AG04449 (cell line): ENCODE data around the gene MNT.

ENCODE experiments used
- CTCF ChIA-PET: fragments of 350-600 bp; formaldehyde crosslinking; extraction: SDS; loops from one replicate; lab custom pipeline; 2021; ENCODE audit warnings: antibody characterized with exemption; lab: Yijun Ruan, JAX
- POLR2A ChIA-PET: fragments of 400-600, 350-600 bp; formaldehyde crosslinking; extraction: SDS; loops from one replicate; lab custom pipeline; 2020; ENCODE audit warnings: antibody characterized with exemption, inconsistent platforms; lab: Yijun Ruan, JAX
- DNase-seq: peaks from one replicate; pipeline ENCODE4 v3.0.0-alpha.2; 2010; ENCODE audit warnings: low read depth, low spot score
- H3K4me3 ChIP-seq: 2 replicates; pipeline ENCODE4 v1.5.1; 2011; ENCODE audit warnings: low read depth, mild to moderate bottlenecking, control low read depth, low read length
- TF ChIP-seq, protein P1 (sequence below): IDR thresholded peaks from one replicate; pipeline ENCODE4 v1.5.1; 2011; ENCODE audit warnings: mild to moderate bottlenecking, moderate library complexity, low read length, control low read depth, inconsistent platforms; ENCODE audit not compliant: insufficient read depth; ENCODE audit errors: missing control alignments

MNT gene

DNA sequence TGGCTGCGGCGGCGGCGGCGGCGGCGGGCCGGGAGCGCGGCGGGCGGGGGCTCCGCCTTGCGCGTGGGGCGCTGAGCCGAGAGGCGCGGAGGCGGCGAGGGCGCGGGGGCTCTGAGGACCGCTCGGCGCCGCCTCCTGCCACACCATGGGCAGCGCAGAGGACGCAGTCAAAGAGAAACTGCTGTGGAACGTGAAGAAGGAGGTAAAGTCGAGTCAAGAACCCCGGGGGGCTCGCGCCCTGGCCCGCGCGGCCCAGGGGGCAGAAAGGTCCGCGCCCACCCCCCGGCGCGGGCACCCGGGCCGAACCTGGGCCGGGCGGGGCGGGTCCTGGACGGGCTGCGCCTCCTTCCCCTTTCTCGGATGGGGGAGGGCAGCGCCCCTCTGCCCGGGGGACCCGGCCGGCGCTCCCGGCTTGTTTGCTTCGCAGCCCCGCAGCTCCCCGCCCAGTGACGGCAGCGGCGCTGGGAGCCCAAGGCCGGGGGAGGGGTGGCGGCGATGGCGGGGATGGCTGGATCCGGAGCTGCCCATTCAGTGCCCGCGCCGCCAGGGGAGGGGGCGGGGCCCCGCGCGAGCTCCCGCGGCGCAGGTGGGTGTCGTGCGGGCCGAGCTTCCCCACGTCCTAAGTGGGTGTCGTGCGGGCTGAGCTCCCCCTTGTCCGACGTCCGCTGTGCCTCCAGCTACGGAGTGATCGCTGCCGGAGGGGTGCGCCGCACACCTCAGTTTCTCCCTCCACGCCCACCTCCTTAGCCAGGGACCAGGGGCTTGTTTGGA, 63.1 kb downstream of the MNT start:
- ChIA-PET CTCF (interaction anchor here (0.8 to 5.6 kb wide), 11 partner anchors 8 to 78 kb away, joined by 3 to 28 read pairs (median 6); no protein-coding TSS in a partner anchor), POLR2A (interaction anchor here (1.1 to 1.8 kb wide), 3 partner anchors 10 to 78 kb away, joined by 3 to 6 read pairs (median 3); partner anchors contain the start of genes SMG6 and SRR)
- H3K4me3 ChIP-seq, result peak overlapping the region; percentile 93
- no peak for DNase-seq
- TF ChIP-seq, protein P1, sequence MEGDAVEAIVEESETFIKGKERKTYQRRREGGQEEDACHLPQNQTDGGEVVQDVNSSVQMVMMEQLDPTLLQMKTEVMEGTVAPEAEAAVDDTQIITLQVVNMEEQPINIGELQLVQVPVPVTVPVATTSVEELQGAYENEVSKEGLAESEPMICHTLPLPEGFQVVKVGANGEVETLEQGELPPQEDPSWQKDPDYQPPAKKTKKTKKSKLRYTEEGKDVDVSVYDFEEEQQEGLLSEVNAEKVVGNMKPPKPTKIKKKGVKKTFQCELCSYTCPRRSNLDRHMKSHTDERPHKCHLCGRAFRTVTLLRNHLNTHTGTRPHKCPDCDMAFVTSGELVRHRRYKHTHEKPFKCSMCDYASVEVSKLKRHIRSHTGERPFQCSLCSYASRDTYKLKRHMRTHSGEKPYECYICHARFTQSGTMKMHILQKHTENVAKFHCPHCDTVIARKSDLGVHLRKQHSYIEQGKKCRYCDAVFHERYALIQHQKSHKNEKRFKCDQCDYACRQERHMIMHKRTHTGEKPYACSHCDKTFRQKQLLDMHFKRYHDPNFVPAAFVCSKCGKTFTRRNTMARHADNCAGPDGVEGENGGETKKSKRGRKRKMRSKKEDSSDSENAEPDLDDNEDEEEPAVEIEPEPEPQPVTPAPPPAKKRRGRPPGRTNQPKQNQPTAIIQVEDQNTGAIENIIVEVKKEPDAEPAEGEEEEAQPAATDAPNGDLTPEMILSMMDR, result no peak

GRCh38 chr17:2336852-2337543, 63.9 kb downstream of the MNT start, which contains the start of gene SGSM2:
SGSM2 (plus strand) TSS chr17:2337501; CDS start chr17:2337689, 188 bp downstream.
- H3K4me3 ChIP-seq, result peak within 1 kb of the TSS; percentile 93
- POLR2A ChIA-PET, result interaction anchor here (1.1 to 1.8 kb wide), 8 partner anchors 11 to 79 kb away, joined by 3 to 7 read pairs (median 4); partner anchors contain the start of genes SMG6 and SRR
- TF ChIP-seq, protein P1, result no peak
- CTCF ChIA-PET, result interaction anchor here (0.7 to 5.6 kb wide), 18 partner anchors 9 to 297 kb away, joined by 3 to 28 read pairs (median 5); no protein-coding TSS in a partner anchor
- DNase-seq, result no peak

- CTCF ChIA-PET, result interaction anchor here (0.7 to 5.6 kb wide), 19 partner anchors 9 to 296 kb away, joined by 3 to 28 read pairs (median 5); no protein-coding TSS in a partner anchor
- peak; percentile 28 for DNase-seq
- POLR2A ChIA-PET, result interaction anchor here (0.7 to 1.6 kb wide), 8 partner anchors 12 to 79 kb away, joined by 3 to 7 read pairs (median 4); partner anchors contain the start of genes SMG6 and SRR
- H3K4me3 ChIP-seq, result peak within 1 kb of the TSS; percentile 93
- TF ChIP-seq, protein P1, result peak; percentile 58
Observed at GRCh38 chr17:2336215-2336851, 64.5 kb downstream of the MNT start, which contains the start of gene TSR1. TSR1 (minus strand) TSS chr17:2336457; CDS start chr17:2336427, 30 bp downstream.

DNA sequence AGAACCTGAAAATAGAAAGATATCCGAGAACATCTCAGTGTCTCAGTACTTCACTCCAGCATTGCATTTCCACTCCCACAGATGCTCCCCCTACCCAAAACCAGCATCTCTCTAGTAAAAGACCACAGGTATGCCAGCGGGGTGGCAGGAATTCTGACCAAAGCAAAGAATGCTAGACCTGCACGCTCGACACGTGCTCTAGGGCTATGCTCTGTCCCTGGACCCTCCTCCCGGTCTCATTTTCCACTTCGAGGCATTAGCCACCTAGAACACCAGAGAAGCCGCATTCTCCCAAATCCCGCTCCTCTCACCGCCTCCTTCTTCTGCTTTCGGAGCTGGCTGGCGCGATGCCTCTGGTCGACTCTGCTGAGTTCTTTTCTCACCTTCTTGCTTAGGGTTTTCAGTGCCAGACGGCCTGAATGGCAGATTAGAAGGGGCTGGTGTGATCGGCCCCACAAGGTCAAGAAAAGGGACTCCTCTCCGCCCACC, 65.1 kb downstream of the MNT start:
- DNase-seq, result no peak

More for the DNA sequence above, 65.1 kb downstream of the MNT start:
- TF ChIP-seq, protein P1, result no peak
- ChIA-PET POLR2A (interaction anchor here (0.7 to 1.6 kb wide), 8 partner anchors 12 to 80 kb away, joined by 3 to 7 read pairs (median 4); partner anchors contain the start of genes SMG6 and SRR), CTCF (interaction anchor here (0.7 to 5.6 kb wide), 16 partner anchors 8 to 283 kb away, joined by 3 to 28 read pairs (median 5); no protein-coding TSS in a partner anchor)
- peak overlapping the region; percentile 93 for H3K4me3 ChIP-seq
